AG04450 (cell line): Measurements from ENCODE around the gene NTM. TPM values are rescaled to one million over a fixed set of nuclear protein-coding genes. Genes with fewer than 3 reads are reported as not detected.

ENCODE experiments used
- CTCF ChIA-PET: fragments of 300-600, 350-600 bp; formaldehyde crosslinking; extraction: SDS; loops from one replicate; lab custom pipeline; 2022; ENCODE audit warnings: antibody characterized with exemption, inconsistent platforms; lab: Charles Lee
- POLR2A ChIA-PET: fragments of 350-600 bp; formaldehyde crosslinking; extraction: SDS; loops from one replicate; lab custom pipeline; 2021; ENCODE audit warnings: antibody characterized with exemption, inconsistent platforms; lab: Yijun Ruan, JAX
- DNase-seq: peaks from one replicate; pipeline ENCODE4 v3.0.0-alpha.2; 2011; ENCODE audit warnings: low read depth, low spot score
- H3K27ac ChIP-seq: one replicate; pipeline ENCODE4 v1.5.1; 2012; ENCODE audit warnings: low read depth, low read length, control low read depth
- H3K27me3 ChIP-seq: one replicate; pipeline ENCODE4 v1.6.0; 2012; ENCODE audit warnings: low read length; ENCODE audit not compliant: control insufficient read depth, insufficient read depth
- H3K4me3 ChIP-seq: 2 replicates; pipeline ENCODE4 v1.5.1; 2011; ENCODE audit warnings: mild to moderate bottlenecking, low read depth, low read length, control low read depth
- H3K9me3 ChIP-seq: 2 replicates; pipeline ENCODE4 v1.5.1; 2012; ENCODE audit warnings: low read length; ENCODE audit not compliant: control insufficient read depth, insufficient read depth
- CTCF ChIP-seq: IDR thresholded peaks from 2 replicates; pipeline ENCODE4 v1.5.1; 2011; ENCODE audit warnings: low read depth, low read length, control low read depth, inconsistent platforms
- polyA plus RNA-seq: library from polyadenylated mRNA; depleted of rRNA; stranded (reverse); fragments of >200 nt; gene quantifications from 2 replicates; pipeline ENCODE4 v1.2.3, GENCODE V29; 2011

Gene NTM
- polyA plus RNA-seq, 1 experiment, result 26.9 TPM

DNA sequence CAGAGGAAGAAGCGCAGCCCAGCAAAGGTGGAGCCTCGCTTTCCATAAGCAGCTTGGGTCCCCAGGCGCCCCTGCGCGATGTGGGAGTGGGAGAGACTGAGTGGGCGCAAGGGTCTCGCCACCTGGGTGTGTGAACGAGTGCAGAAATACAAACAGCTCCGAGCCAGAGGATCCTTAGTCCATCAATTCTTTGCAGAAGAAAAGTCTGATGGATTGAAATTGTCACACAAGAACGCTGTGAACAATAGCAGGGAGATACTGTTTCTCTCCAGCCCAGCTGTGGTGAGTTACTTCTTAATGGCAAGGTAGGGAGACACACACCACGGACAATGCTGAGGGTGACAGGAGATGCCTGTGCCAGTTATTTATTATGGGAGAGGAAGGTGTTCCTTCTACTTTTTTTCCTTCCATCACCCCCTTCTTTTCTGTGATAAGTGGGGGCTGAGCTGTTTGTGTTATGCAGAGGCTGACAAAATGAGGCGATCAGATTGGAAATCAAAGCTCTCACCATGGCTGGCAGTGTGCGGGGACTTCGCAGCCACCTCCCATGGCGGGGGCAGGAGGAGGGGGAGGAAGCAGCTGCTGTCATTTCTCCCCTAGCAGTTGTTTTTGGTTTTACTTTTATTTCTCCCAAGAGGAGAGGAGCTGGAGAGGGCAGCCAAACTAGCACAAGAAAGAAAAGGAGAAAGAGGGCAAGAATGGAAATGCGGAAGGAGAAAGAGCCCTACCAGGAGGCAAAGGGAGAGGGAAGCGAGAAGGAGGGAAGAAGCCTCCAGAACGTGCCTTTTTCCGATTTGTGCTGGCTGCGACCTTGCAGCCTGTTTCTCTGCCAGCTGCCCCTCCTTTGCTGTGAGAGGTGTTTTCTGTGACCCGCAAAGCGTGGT lies 755.8 kb downstream of the NTM start:
- Histone ChIP-seq H3K4me3 (peak overlapping the region; percentile 45), H3K27me3 (no peaks in the 10 kb centered on the region), H3K27ac (peak overlapping the region; percentile 47), H3K9me3 (no peaks in the 10 kb centered on the region; the same call in 1 of the 2 replicates)
- ChIA-PET POLR2A (interaction anchor here (1.0 to 1.9 kb wide), 3 partner anchors 15 to 215 kb away, joined by 5 to 12 read pairs (median 11); no protein-coding TSS in a partner anchor), CTCF (interaction anchor here (0.6 to 4.5 kb wide), 75 partner anchors 8 to 1070 kb away, joined by 3 to 250 read pairs (median 7); no protein-coding TSS in a partner anchor)
- DNase-seq, result no peak
- no peak for TF ChIP-seq CTCF

- Histone ChIP-seq H3K9me3 (no peaks in the 10 kb centered on the region; the same call in 1 of the 2 replicates), H3K4me3 (peak overlapping the region; percentile 45), H3K27me3 (no peaks in the 10 kb centered on the region), H3K27ac (peak overlapping the region; percentile 47)
- ChIA-PET CTCF (interaction anchor here (0.5 to 4.5 kb wide), 101 partner anchors 9 to 1071 kb away, joined by 3 to 250 read pairs (median 5); no protein-coding TSS in a partner anchor), POLR2A (interaction anchor here (0.5 to 1.9 kb wide), 4 partner anchors 16 to 220 kb away, joined by 3 to 12 read pairs (median 8); no protein-coding TSS in a partner anchor)
- TF ChIP-seq CTCF, result peak; percentile 90
- DNase-seq, result peak; percentile 84
Observed at GRCh38 chr11:132126973-132127899, 756.8 kb downstream of the NTM start.

DNA sequence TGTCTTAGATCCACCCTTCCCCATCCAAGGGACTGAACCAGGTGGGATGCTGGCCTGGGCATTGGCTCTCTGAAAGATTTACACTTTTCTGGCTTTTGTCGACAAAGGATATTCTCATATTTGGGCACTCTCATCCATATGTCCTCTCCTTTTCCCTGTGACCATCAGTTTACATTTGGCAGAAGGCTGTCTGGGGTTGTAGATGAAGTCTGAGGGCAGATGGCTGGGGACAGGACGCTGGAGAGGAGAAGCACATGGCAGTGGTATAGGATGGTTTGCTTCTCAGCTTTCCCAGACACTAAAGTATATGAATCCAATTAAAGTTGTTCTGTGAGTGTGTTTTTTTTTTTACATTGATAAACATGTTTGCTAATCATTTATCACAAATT lies 757.5 kb downstream of the NTM start:
- Histone ChIP-seq H3K27me3 (no peaks in the 10 kb centered on the region), H3K4me3 (no peak overlapping the region), H3K27ac (no peak overlapping the region), H3K9me3 (no peaks in the 10 kb centered on the region; the same call in 1 of the 2 replicates)
- DNase-seq, result no peak
- POLR2A ChIA-PET, result no interaction called here
- no peak for TF ChIP-seq CTCF
- CTCF ChIA-PET, result interaction anchor here (0.5 to 4.5 kb wide), 11 partner anchors 10 to 453 kb away, joined by 3 to 250 read pairs (median 10); no protein-coding TSS in a partner anchor

GRCh38 chr11:132131047-132131446 lies 760.6 kb downstream of the NTM start:
- no peaks in the 10 kb centered on the region for H3K9me3 ChIP-seq
- no peak for DNase-seq
- no peak overlapping the region for H3K27ac ChIP-seq
- no peak for TF ChIP-seq CTCF
- POLR2A ChIA-PET, result no interaction called here
- CTCF ChIA-PET, result interaction anchor here (1.0 to 4.6 kb wide), 3 partner anchors 263 to 443 kb away, joined by 3 to 25 read pairs (median 15); no protein-coding TSS in a partner anchor
- no peak overlapping the region for H3K4me3 ChIP-seq
- no peaks in the 10 kb centered on the region for H3K27me3 ChIP-seq
